Inferior parietal cortex (tissue), 1 donor: Measurements from ENCODE around the gene PVALEF.

ENCODE experiments used
- DNase-seq: peaks from one replicate; pipeline ENCODE4 v3.0.0-alpha.2; 2016; ENCODE audit errors: extremely low spot score

PVALEF gene

GRCh38 chr17:81165246-81166032 is at the start of gene PVALEF:
PVALEF (plus strand) TSS chr17:81165507; CDS start chr17:81181227, 15,720 bp downstream.
- no peak for DNase-seq

- DNase-seq: no peak
Observed at GRCh38 chr17:81115749-81116464, 49.4 kb upstream of the PVALEF start.

- no peak for DNase-seq
Observed at GRCh38 chr17:81116704-81117103, 48.6 kb upstream of the PVALEF start.

GRCh38 chr17:81117672-81118198 is 47.6 kb upstream of the PVALEF start:
- DNase-seq: no peak

GRCh38 chr17:81118308-81119221 is 46.7 kb upstream of the PVALEF start:
- no peak for DNase-seq

GRCh38 chr17:81119223-81120148 is 45.8 kb upstream of the PVALEF start:
- peak; percentile 90 for DNase-seq

- no peak for DNase-seq
Observed at GRCh38 chr17:81120149-81120484, 45.2 kb upstream of the PVALEF start.

GRCh38 chr17:81120695-81121621 is 44.3 kb upstream of the PVALEF start:
- DNase-seq: no peak

GRCh38 chr17:81121841-81122733 is 43.2 kb upstream of the PVALEF start:
- no peak for DNase-seq

GRCh38 chr17:81123052-81124048 is 42.0 kb upstream of the PVALEF start:
- DNase-seq: no peak

GRCh38 chr17:81124377-81124776 is 40.9 kb upstream of the PVALEF start:
- no peak for DNase-seq

- no peak for DNase-seq
Observed at GRCh38 chr17:81125573-81126081, 39.7 kb upstream of the PVALEF start.

- no peak for DNase-seq
Observed at GRCh38 chr17:81126281-81127132, 38.8 kb upstream of the PVALEF start.

- DNase-seq: no peak
Observed at GRCh38 chr17:81127133-81127455, 38.2 kb upstream of the PVALEF start.

- DNase-seq: no peak
Observed at GRCh38 chr17:81127526-81128177, 37.7 kb upstream of the PVALEF start.

- DNase-seq: no peak
Observed at GRCh38 chr17:81128338-81128737, 37.0 kb upstream of the PVALEF start.
